NCI-H1436 (cell line): Measurements from ENCODE around the gene LATS2.
A peak's percentile ranks its signal among the peaks of the same experiment; 100 is the strongest.
"Not testable (repeated sequence)": the region's sequence is repeated elsewhere in the genome, so short reads cannot be mapped to it uniquely, and the experiment has no call there.

Source experiments
- DNase-seq: peaks from one replicate; lab custom pipeline; 2025; lab: John Stamatoyannopoulos, UW

The LATS2 gene

GRCh38 chr13:20960663-20961309 is 100.6 kb downstream of the LATS2 start:
- no peak for DNase-seq

GRCh38 chr13:20957049-20957620 is 104.3 kb downstream of the LATS2 start:
- DNase-seq, result not testable (repeated sequence)

- no peak for DNase-seq
Measured at GRCh38 chr13:20955496-20955895, 105.9 kb downstream of the LATS2 start.

GRCh38 chr13:20953245-20953931 is 108.0 kb downstream of the LATS2 start:
- no peak for DNase-seq

- DNase-seq, result no peak
Measured at GRCh38 chr13:20952838-20953237, 108.5 kb downstream of the LATS2 start.

GRCh38 chr13:20948001-20948400 is 113.4 kb downstream of the LATS2 start:
- DNase-seq, result not testable (repeated sequence)

GRCh38 chr13:20945952-20946383 is 115.4 kb downstream of the LATS2 start:
- DNase-seq, result no peak

- no peak for DNase-seq
Measured at GRCh38 chr13:20942938-20943559, 118.3 kb downstream of the LATS2 start.

GRCh38 chr13:20940511-20940910 is 120.9 kb downstream of the LATS2 start:
- not testable (repeated sequence) for DNase-seq

GRCh38 chr13:20940083-20940482 is 121.3 kb downstream of the LATS2 start:
- no peak for DNase-seq

- no peak for DNase-seq
Measured at GRCh38 chr13:20939662-20940061, 121.7 kb downstream of the LATS2 start.

GRCh38 chr13:20938302-20938701 is 123.1 kb downstream of the LATS2 start:
- DNase-seq, result no peak

- DNase-seq, result no peak
Measured at GRCh38 chr13:20927596-20928257, 133.7 kb downstream of the LATS2 start.

- DNase-seq, result not testable (repeated sequence)
Measured at GRCh38 chr13:20925395-20925790, 136.0 kb downstream of the LATS2 start.

- peak; percentile 55 for DNase-seq
Measured at GRCh38 chr13:20924758-20925394, 136.5 kb downstream of the LATS2 start.

GRCh38 chr13:20923272-20923671 is 138.1 kb downstream of the LATS2 start:
- DNase-seq, result no peak
